Globus pallidus (tissue), 1 donor: ENCODE measurements around the gene ABCF2.

Source experiments
- DNase-seq: peaks from one replicate; pipeline ENCODE4 v3.0.0-alpha.2; 2015; ENCODE audit warnings: low spot score

Gene ABCF2

GRCh38 chr7:151194188-151194587, 32.8 kb downstream of the ABCF2 start:
- DNase-seq, result no peak

GRCh38 chr7:151193203-151193978, 33.6 kb downstream of the ABCF2 start:
- no peak for DNase-seq

- DNase-seq, result no peak
Measured at GRCh38 chr7:151192002-151192539, 34.9 kb downstream of the ABCF2 start.

- DNase-seq, result no peak
Measured at GRCh38 chr7:151191544-151191943, 35.5 kb downstream of the ABCF2 start.

GRCh38 chr7:151189038-151189437, 38.0 kb downstream of the ABCF2 start:
- DNase-seq, result no peak

- no peak for DNase-seq
Measured at GRCh38 chr7:151188252-151188542, 38.8 kb downstream of the ABCF2 start.

- DNase-seq, result no peak
Measured at GRCh38 chr7:151187409-151188251, 39.4 kb downstream of the ABCF2 start.

GRCh38 chr7:151186640-151187408, 40.2 kb downstream of the ABCF2 start, which contains the start of gene ASB10:
Gene ASB10 (minus strand): TSS chr7:151187250. CDS start chr7:151187130, 120 bp downstream.
- DNase-seq, result no peak

GRCh38 chr7:151185762-151186639, 41.0 kb downstream of the ABCF2 start:
- no peak for DNase-seq

- DNase-seq, result peak; percentile 7
Measured at GRCh38 chr7:151181011-151181431, 46.0 kb downstream of the ABCF2 start.

GRCh38 chr7:151179946-151180345, 47.1 kb downstream of the ABCF2 start:
- no peak for DNase-seq

- no peak for DNase-seq
Measured at GRCh38 chr7:151179287-151179860, 47.6 kb downstream of the ABCF2 start.

- DNase-seq, result no peak
Measured at GRCh38 chr7:151178831-151179230, 48.2 kb downstream of the ABCF2 start.

- no peak for DNase-seq
Measured at GRCh38 chr7:151178236-151178635, 48.8 kb downstream of the ABCF2 start.

- no peak for DNase-seq
Measured at GRCh38 chr7:151177310-151177709, 49.7 kb downstream of the ABCF2 start.

- DNase-seq, result no peak
Measured at GRCh38 chr7:151176401-151176800, 50.6 kb downstream of the ABCF2 start.

- no peak for DNase-seq
Measured at GRCh38 chr7:151175793-151176311, 51.2 kb downstream of the ABCF2 start.

GRCh38 chr7:151175047-151175792, 51.8 kb downstream of the ABCF2 start:
- DNase-seq, result no peak

GRCh38 chr7:151174246-151175046, 52.6 kb downstream of the ABCF2 start:
- no peak for DNase-seq
